GF-D8 (cell line): ENCODE measurements around the gene RNU6-7.

Source experiments
- DNase-seq: peaks from one replicate; lab custom pipeline; 2025; lab: John Stamatoyannopoulos, UW

The RNU6-7 gene

DNA sequence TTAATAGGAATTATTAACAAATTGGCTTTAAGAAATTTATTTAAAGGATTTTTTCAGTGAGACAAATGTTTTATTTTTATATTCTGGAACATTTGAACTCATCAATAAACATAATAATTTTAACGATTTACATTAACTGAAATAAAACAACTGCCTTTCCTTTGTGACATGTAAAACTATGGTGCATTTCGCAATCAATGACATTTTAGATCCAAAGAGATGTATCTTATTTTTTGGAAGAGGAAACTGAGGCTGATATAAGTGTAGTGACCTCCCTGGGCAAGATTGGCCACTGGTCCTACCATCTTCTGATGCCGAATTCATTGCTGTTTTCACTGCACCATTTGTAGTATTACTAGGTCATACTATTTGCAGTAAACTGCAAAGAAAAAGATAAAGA, 3.7 kb downstream of the RNU6-7 start:
- no peak for DNase-seq

DNA sequence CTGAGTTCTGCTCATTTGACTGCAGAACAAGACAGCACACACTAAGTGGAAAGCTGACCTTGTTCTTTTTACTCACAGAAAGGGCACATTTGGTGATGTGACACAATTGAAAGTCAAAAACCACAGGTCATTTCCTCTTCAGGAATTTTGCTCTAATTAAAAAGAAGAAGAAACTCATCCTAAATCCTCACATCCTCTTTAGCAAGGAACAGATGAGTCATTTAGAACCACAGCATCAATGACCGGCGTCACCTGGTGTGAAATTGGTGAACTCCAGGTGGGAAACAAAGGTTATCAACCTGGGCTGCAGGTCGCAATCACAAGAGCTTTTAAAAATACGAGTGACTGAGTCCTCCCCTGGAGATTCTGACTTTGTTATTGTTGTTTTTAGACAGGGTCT, 4.1 kb downstream of the RNU6-7 start:
- DNase-seq: no peak

DNA sequence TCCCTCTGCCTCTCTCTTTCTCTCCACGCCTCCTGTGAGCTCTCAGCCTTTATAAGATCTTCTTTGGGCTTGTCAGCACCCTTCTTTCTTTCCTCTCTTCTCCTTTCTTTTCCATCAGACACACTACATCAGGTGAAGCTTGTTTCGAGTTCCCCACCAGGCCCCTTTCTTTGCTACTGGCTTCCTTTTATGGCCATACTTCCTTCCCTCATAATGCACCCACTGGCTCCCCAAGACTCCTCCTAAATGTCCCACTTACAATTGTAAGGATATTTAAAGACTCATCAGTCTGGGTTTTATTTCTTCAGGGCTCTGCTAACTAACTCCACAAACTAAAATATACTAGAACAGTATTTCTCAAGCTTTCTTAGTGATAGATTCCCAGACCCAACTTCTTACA, 4.7 kb downstream of the RNU6-7 start:
- DNase-seq: no peak

DNA sequence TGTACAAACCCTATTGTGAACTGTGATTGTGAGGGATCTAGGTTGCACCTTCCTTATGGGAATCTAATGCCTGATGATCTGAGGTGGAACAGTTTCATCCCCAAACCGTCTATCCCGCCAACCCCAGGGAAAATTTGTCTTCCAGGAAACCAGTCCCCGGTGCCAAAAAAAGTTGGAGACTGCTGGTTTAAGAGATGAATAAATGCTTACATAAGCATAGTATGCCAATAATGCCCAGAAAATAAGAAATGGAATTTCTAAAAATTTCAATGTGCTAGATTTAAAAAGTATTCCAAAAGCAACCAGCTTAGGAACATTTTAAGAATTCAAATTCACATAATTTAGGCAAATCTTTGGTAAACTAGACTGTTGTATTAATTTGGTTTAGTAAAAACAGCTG, 6.6 kb downstream of the RNU6-7 start:
- no peak for DNase-seq

DNA sequence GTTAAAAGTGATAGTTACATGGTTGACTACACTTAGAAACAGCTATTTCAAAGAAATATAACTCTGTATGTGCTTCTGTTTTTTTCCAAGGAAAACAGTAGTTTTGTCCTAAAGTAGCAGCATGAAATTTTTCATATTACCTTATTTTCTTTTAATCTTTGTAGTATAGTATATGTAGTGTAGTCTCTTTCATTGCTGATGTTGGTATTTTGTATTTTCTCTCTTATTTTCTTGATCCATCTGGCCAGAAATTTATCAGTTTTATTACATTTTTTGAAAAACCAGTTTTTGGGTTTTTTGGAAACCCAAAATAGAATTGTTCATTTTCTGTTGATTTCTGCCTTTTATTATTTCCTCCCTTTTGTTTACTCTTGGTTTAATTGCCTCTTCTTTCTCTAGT, 7.6 kb downstream of the RNU6-7 start:
- DNase-seq: no peak

DNA sequence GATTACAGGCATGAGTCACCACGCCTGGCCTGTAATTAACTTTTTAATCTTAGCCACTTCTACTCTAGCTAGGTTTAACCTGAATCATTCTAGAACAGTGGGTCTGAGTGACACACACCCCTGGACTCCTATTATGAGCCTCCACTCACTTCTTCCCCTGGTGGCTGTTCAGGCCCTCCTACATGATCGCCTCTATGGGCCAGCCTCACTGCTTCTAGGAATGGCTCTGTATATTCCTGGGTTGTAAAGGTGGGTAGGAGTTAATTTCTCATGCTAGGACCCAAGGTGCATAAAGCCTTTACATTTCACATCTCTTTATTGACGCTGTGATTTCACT, 9.2 kb downstream of the RNU6-7 start:
- no peak for DNase-seq

DNA sequence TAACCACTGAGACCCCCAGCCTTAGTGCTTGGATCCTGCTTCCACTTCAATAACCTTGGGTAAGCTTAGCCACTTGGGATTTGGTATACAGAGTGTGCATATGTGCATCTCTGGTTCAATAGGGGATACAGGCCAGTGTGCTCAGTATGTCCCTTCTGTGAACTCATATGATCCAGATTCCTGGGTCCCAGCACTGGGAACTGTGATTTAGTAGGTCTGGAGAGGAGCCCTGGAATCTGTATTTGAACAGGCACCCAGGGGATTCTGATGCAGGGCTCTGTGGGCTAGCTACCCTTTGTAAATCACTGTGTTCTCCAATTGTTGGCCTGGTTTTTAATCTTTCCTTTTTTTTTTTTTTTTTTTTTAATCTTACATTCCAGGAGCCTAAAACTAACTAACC, 11.0 kb downstream of the RNU6-7 start:
- DNase-seq: no peak

DNA sequence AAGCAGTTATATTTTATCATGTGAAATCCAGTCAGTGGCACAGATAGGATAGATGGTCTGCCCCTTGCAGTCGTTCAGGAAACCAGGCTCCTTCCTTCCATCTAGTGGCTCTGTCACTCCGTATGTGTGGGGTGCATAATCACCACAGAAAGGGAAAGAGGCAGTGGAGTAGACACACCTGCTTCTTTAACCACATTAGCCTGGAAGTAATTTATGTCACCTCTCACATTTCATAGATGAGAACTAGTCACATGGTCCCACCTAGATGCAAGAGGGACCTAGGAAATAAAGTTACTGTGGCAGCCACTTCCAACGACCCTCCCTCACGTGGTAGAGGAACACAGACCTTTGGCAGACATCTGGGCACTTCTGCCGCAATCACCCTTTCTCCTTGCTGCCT, 15.5 kb downstream of the RNU6-7 start:
- no peak for DNase-seq

DNA sequence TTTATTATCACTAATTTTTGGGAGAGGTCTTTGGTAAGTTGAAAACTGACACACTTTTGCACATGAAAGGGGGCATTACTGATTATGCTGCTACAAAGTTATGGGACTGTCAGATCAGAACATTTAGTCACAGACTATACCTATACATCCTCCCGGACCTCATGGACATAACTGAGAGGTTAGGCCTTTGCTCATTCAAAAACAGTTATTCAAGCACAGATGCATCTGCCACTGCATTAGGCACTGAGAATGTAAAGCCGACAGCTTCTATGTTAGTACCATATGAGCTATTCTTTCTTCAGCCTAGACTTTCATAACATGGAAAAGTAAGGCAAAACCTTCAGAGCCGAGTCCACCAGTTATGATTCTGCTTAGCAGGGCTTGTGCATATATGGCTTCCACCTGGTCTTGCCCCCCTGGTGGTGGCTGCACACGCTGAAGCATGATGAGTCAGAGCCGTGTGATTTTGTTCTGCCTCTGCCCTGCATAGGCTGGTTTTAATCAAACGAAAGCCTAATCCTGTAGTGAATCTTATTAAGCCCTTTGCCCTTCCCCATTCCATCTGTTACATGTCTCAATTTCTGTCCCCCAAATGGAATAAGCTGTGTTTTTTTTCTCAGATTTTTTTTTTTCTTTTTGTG, 23.0 kb downstream of the RNU6-7 start:
- no peak for DNase-seq

DNA sequence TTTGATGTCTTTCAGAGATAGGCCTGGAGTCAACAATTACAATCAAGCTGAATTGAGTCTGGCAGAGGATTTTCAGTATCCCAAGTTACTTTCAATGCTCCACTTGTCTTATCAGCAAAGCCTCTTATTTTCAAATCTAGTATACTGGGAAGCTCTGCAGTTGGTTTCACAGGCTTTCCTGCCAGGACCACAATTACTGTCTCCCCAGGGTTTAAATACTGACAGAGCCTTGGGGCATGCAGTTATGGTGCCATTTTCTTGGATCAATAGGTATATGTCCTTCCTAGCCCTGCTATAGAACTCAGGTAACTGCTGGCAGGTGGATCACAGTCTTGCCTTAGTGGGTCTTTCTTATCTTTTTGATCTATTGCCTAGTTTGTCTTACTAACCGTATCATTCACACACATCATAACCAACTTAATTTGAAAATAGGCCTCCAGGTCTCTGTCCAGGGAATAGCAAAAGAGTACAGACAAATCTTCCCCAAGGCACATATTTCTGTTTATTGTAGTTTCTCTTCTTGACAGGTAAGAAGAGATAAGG, 23.6 kb downstream of the RNU6-7 start:
- DNase-seq: no peak

DNA sequence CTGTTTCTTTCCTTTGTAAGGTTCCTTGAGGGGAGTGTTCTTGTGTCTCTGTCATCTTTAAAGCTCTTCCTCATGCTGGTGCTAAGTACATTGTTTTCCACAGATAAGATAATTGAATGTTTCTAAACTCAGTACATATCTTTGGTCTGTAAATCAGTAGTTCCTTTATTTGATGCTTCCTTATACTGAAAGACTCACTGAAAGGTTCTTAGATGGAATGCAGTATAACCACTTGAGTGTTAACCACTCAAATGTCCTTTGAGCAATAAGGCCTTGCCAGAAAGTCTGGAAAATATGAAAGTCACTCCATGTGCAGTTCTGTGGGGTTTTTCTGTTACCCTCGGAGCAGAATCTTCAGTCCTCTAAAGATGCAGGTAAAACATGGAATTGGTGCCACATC, 24.2 kb downstream of the RNU6-7 start:
- no peak for DNase-seq

DNA sequence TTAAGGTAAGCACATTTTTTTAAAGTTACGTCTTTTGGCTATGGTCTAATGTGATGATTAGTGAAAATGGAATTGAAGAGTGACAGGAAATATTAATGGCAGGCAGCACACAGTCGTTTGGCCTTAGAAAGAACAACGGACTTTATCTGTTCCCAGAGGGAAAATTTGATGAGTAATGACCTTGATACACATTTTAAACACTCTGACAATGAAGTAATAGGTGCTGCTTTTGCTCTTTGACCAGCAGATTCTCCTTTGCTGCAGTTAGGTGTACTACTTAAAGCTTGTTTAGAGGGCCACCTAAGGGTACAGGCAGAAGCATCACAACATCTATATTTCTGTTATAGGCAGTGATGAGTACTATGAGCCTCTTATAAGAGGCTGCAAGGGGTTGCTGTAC, 28.3 kb downstream of the RNU6-7 start:
- DNase-seq: no peak

DNA sequence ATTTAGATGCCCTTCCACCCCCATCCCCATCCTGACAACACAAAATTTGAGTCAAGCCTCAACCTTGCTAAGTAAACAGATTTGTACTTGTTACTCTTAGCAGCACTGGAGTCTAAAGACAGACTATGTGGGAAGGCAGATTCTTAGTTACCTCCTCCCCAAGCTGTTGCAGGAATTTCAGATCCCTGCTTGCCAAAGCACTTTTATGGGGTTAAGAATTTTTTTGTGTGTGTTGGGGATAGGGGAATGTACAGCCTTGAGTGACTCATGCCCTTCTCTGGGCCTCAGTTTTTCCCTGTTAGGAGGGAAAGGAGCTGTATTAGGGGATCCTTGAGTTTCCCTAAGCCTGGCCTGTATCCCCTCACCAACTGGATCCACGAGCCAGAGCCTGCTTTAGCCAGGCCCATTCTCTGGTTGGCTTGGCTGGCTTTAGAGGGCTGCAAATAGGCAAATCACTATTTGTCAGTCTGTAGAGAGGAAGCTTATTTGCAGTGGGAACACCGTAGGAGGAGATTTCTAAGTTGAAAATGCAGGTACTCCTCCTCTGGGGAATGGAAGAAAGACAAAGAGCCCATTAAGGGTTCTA, 28.9 kb downstream of the RNU6-7 start:
- no peak for DNase-seq

DNA sequence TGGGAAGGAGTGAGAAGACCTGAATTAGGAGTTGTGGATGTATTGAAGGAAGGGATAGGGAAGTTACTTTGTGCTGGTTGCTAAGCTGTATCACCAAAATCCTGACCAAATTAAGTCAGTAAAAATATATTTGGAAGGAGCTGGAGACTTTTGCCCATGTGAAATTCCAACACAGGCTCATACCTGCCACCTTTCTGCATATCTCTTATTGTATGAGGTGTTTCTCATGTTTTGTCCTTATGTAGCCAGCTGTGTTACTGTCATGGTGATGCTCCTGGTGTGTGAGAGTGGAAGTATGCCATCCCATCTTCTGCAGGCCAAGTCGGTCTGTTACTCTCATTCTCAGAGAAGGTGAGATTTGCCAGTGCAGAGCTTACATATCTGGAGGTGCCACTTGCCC, 30.6 kb downstream of the RNU6-7 start:
- no peak for DNase-seq

DNA sequence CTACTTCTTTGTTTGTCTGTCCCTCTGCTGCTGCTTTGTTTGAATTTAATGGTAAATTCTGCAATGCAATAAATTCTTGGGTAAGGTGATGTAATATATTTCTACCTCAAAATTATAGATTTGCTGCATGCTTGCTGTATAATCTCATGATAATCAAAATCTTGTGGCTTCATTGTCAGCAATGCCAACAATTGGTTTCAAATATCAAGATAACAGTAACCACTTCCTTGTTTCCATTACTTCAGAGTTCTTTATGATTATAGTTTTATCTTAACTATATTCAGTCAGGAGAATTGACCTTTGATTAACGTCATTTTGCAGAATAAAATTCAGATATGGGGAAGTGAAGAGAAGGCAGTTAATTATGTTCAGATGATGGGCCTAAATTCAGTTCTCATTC, 31.4 kb downstream of the RNU6-7 start:
- DNase-seq: no peak

DNA sequence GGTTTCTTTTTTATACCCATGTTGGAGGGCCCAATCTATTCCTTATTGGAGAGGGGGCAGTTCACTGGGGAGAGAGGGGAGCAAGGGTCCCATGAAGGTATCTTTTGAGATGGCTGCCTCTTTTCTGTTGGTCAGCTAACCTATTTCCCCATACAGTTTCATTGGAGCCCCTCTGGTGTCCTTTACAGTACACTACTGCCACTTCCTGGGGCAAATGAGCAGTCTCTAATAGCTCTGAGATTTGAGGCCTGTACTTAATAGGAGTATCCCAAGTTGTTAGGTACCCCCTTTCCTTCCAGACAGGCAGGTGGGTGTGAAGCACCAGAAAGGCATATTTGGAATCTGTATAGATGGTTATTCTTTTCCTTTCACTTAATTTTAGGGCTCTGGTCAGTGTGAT, 42.6 kb downstream of the RNU6-7 start:
- no peak for DNase-seq

DNA sequence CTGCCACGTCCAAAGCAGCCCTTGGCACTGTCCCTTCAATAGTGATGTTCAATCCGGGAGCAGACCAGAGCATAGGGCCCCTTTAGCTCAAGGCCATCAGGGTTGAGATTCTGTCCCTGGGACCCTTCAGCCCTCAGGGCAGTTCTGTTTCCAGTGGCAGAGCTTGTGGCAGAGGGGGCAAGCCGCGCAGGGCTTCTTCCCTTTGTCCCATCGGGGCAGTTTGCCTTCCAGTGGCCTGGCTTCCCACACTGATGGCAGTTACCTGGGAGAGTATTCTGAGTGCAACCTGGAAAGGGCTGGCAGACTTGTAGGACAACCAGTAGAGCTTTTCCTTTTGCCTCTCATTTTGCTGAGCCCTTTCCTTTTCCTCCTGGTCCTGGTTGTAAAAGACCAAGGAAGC, 44.9 kb downstream of the RNU6-7 start:
- no peak for DNase-seq

DNA sequence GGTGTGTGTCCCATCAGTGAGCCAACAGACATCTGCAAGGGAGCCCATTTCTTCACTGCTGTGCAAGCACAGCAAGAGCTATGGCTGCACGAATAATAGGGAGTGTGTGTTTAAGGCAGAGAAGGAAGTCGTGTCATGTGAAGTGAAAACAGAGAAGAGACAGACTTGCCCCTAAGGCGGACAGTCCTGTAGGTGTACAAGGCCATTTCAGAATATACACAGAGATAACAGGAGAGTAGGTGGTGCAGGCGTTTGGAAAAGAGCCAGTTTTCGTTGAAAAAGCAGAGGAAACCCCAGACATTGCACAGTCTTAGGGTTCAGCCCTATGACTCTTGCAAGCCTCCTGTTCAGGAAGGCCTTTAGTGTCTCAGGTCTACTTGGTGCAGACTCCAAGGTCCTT, 47.5 kb downstream of the RNU6-7 start:
- DNase-seq: no peak

DNA sequence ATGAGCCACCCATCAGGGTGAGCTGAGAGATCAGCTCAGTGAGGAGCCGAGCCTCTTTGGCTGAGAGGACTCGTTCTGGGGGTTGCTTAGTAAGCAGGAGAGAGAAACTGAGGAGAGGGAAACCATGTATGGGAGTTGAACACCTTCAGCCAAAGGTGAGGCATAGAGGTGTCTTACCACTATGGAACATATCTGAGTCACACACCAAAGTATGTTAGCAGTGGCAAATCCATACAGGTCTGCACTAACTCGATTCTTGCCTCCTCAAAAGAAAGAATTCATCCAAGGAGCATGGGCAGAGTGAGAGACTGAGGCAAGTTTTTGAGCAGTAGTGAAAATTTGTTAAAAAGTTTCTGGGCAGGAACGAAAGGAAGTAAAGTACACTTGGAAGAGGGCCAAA, 47.9 kb downstream of the RNU6-7 start:
- DNase-seq: no peak

DNA sequence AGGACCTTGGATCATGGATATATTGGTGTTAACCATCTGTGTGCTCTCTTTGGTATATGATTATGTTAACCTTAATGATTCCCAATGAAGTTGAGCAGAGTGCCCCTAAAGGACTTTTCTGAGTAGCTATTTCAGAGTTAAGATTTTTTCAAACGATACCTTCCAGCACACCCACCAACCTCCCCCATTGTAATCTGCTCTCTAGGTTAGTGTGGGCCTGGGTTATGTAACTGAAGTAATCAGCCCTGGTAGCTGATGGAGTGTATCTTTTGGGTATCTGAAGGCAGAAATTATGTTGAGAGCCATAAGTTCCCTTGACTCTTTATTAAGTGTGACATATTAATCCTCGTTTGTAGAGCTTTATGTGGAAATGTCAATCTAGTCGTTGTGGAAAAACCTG, 48.8 kb downstream of the RNU6-7 start:
- no peak for DNase-seq

DNA sequence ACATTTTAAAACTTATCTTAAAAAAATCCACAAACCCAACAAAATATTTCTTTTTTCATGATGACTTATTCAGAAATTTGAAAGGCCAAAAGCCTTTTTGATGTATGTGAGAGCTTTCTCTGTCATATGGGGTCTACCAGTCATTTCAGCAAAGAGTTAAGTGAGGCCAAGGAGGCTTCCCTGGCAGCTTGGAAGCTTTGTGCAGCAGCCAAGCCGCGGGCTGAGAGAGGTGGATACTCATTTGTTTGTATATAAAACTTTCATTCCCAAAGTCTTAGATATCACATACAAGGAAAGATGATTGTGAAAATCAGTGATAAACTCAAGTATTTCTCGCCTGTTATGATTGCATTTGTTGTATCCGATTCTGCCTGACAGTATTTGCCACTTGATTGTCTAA, 49.7 kb downstream of the RNU6-7 start:
- no peak for DNase-seq
